ENCODE results near the gene SCYGR7. TPM values are rescaled to one million over a fixed set of nuclear protein-coding genes. Genes with fewer than 3 reads are reported as not detected.
A peak's percentile ranks its signal among the peaks of the same experiment; 100 is the strongest.

Gene SCYGR7
- total RNA-seq, 6 experiments from 2014 or later = not detected

- H3K9me3 ChIP-seq = no peaks in the 10 kb centered on the region
- intact Hi-C loops (cut with DNase I) = no loop called here
- no peak for ATAC-seq
- 82% methylated on average over 6 of the region's 6 CpGs for WGBS (ENCODE audit: insufficient coverage, low coverage, low lambda C conversion rate, missing lambda C conversion rate)
- H3K4me3 ChIP-seq = no peak overlapping the region
- H3K27ac ChIP-seq = peak overlapping the region in 1 of 3 donors; percentile 62
- no peak for DNase-seq
- no peak for TF ChIP-seq CTCF (IDR thresholded peaks at IDR 0.05)
- TF ChIP-seq POLR2A (IDR thresholded peaks at IDR 0.05) = no peak
- peaks cover 0 to 39% (median 11%) of the 10 kb centered on the region in 4 donors for H3K4me1 ChIP-seq
- no peaks in the 10 kb centered on the region for H3K27me3 ChIP-seq
- H3K36me3 ChIP-seq = no peaks in the 10 kb centered on the region
Measured at GRCh38 chr2:227707390-227707789, 20.7 kb upstream of the SCYGR7 start.

DNA sequence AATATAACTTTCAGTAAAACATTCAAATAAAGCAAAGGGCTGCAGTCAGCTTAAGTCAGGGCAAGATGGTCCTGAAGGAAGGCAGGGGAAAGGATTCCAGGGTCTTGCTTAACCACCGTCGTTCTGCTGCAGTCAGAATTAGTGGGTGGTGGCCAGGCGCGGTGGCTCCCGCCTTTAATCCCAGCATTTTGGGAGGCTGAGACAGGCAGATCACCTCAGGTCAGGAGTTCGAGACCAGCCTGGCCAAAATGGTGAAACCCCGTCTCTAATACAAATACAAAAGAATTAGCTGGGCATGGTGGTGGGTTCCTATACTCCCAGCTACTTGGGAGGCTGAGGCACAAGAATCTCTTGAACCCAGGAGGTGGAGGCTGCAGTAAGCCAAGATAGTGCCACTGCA lies 17.1 kb upstream of the SCYGR7 start:
- peaks cover 0 to 22% (median 3%) of the 10 kb centered on the region in 4 donors for H3K4me1 ChIP-seq
- no peaks in the 10 kb centered on the region for H3K9me3 ChIP-seq
- WGBS (ENCODE audit: insufficient coverage, low coverage, low lambda C conversion rate, missing lambda C conversion rate) = 71% methylated on average over 4 of the region's 7 CpGs
- no peaks in the 10 kb centered on the region for H3K36me3 ChIP-seq
- intact Hi-C loops (cut with DNase I) = no loop called here
- ATAC-seq (no peak), DNase-seq (no peak)
- no peak overlapping the region for H3K4me3 ChIP-seq
- no peaks in the 10 kb centered on the region for H3K27me3 ChIP-seq
- H3K27ac ChIP-seq = no peak overlapping the region
- TF ChIP-seq CTCF (IDR thresholded peaks at IDR 0.05) (no peak), POLR2A (IDR thresholded peaks at IDR 0.05) (no peak)

GRCh38 chr2:227713291-227713690 lies 14.8 kb upstream of the SCYGR7 start:
- H3K4me3 ChIP-seq = no peak overlapping the region
- H3K4me1 ChIP-seq = peaks cover 0 to 7% (median 1%) of the 10 kb centered on the region in 4 donors
- ATAC-seq (no peak), DNase-seq (no peak)
- no peak for TF ChIP-seq POLR2A (IDR thresholded peaks at IDR 0.05)
- no peak for TF ChIP-seq CTCF (IDR thresholded peaks at IDR 0.05)
- no peaks in the 10 kb centered on the region for H3K9me3 ChIP-seq
- 100% methylated on average over 1 of the region's 1 CpG for WGBS (ENCODE audit: insufficient coverage, low coverage, low lambda C conversion rate, missing lambda C conversion rate)
- no peak overlapping the region for H3K27ac ChIP-seq
- intact Hi-C loops (cut with DNase I) = no loop called here
- H3K27me3 ChIP-seq = no peaks in the 10 kb centered on the region
- no peaks in the 10 kb centered on the region for H3K36me3 ChIP-seq

GRCh38 chr2:227716501-227716900 lies 11.6 kb upstream of the SCYGR7 start:
- TF ChIP-seq CTCF (IDR thresholded peaks at IDR 0.05) (no peak), POLR2A (IDR thresholded peaks at IDR 0.05) (no peak)
- intact Hi-C loops (cut with DNase I) = no loop called here
- Histone ChIP-seq H3K27me3 (no peaks in the 10 kb centered on the region), H3K36me3 (no peaks in the 10 kb centered on the region), H3K27ac (peak overlapping the region; percentile 53 to 87 (median 77)), H3K4me3 (peak overlapping the region; percentile 41 to 69 (median 66)), H3K9me3 (no peaks in the 10 kb centered on the region), H3K4me1 (peaks cover 0 to 10% (median 4%) of the 10 kb centered on the region in 4 donors)
- no peak for DNase-seq
- WGBS (ENCODE audit: insufficient coverage, low coverage, low lambda C conversion rate, missing lambda C conversion rate) = 77% methylated on average over 2 of the region's 2 CpGs
- no peak for ATAC-seq
